Activated naive CD4-positive, alpha-beta T cell treated with anti-CD3 and anti-CD28 coated beads, Interleukin-2, amount 50 U/mL, for 72 hours (primary cell): Measurements from ENCODE around the gene CLCNKA. TPM values are rescaled to one million over a fixed set of nuclear protein-coding genes. Genes with fewer than 3 reads are reported as not detected.
"Not testable (repeated sequence)": the region's sequence is repeated elsewhere in the genome, so short reads cannot be mapped to it uniquely, and the experiment has no call there.

ENCODE experiments used
- ATAC-seq, 2 donors: fragments of 150-1000 bp; cut with Tn5 transposase; 2 replicates each; pipeline ENCODE4 v1.10.0; 2021; ENCODE audit warnings: mild to moderate bottlenecking in 2 of 2, moderate library complexity in 2 of 2
- DNase-seq, 2 donors: peaks; one replicate each; pipeline ENCODE4 v3.0.0; 2021 to 2022; ENCODE audit warnings: low spot score in 2 of 2
- H3K27ac Mint-ChIP-seq, 2 donors: one replicate each; pipeline ENCODE4 v1.8.0; 2022; ENCODE audit warnings: mild to moderate bottlenecking in 2 of 2, mixed read lengths in 2 of 2
- H3K36me3 Mint-ChIP-seq, 2 donors: one replicate each; pipeline ENCODE4 v1.8.0; 2022; ENCODE audit warnings: mixed read lengths in 2 of 2
- H3K9me3 Mint-ChIP-seq, 2 donors: one replicate each; pipeline ENCODE4 v1.8.0; 2022; ENCODE audit warnings: mixed read lengths in 2 of 2
- total RNA-seq, 2 donors: library from RNA; stranded (reverse); gene quantifications; one replicate each; pipeline ENCODE4 v1.2.3, GENCODE V29; 2022

CLCNKA gene
- total RNA-seq, 2 donors from 2014 or later: 0.37 TPM; not detected in 1

GRCh38 chr1:15992582-15993500, 29.0 kb upstream of the CLCNKA start:
- Mint-ChIP-seq H3K27ac (peak overlapping the region in 1 of 2 donors; percentile 79), H3K36me3 (no peaks in the 10 kb centered on the region), H3K9me3 (no peaks in the 10 kb centered on the region)
- ATAC-seq (no peak), DNase-seq (no peak)

DNA sequence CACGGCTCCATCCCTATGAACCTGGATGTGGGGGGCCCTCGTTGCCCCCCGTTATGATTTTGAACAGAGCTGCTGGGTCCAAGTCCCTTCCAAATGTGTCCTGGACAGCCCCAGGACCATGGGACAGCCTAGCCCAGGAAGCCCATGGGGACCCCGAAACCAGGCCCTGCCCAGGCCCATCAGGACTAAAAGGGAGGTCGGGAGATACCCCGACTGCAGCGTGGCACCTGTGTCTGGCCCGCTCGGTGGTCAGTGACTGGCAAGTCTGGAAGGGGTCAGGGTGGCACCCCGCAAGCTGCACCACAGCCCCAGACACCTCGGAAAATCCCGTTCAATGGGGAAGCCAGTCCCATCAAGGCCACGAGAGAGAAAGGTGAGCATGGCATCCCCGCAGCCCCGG, 28.2 kb upstream of the CLCNKA start:
- H3K36me3 Mint-ChIP-seq: no peaks in the 10 kb centered on the region
- no peak overlapping the region for H3K27ac Mint-ChIP-seq
- no peaks in the 10 kb centered on the region for H3K9me3 Mint-ChIP-seq
- DNase-seq: no peak
- ATAC-seq: no peak

- DNase-seq (no peak), ATAC-seq (no peak)
- Mint-ChIP-seq H3K36me3 (no peaks in the 10 kb centered on the region), H3K27ac (no peak overlapping the region), H3K9me3 (no peaks in the 10 kb centered on the region)
Observed at GRCh38 chr1:15994081-15994480, 27.8 kb upstream of the CLCNKA start.

GRCh38 chr1:15994590-15995351, 27.1 kb upstream of the CLCNKA start:
- ATAC-seq (peak; percentile 84 to 94), DNase-seq (peak in 1 of 2 donors; percentile 62)
- Mint-ChIP-seq H3K9me3 (no peaks in the 10 kb centered on the region), H3K27ac (no peak overlapping the region), H3K36me3 (no peaks in the 10 kb centered on the region)

DNA sequence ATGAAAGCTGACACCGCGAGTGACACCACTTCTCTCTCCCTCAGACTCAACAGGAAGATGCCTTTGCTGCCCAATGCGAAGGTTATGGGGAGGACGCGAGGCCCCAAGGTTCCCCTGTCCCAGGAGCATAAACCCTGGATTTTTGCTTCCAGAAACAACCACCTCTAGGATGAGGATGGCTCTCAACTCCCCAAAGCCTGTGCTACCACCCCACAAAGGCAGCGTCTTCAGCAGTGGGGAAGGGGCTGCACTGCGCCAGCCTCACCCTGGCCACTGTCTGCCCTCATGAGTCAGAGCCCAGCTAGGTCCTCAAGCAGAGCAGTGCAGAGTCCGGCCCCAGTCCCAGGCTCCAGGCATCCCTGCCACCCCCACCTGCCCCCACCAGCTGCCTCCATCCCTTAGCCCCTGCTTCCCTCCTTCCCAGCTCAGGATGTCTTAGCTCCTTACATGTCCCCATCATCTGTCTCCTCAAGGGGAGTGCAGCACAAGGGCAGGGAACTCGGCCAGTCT, 24.7 kb upstream of the CLCNKA start:
- no peaks in the 10 kb centered on the region for H3K36me3 Mint-ChIP-seq
- H3K9me3 Mint-ChIP-seq: no peaks in the 10 kb centered on the region
- ATAC-seq: no peak
- no peak overlapping the region for H3K27ac Mint-ChIP-seq
- no peak for DNase-seq

DNA sequence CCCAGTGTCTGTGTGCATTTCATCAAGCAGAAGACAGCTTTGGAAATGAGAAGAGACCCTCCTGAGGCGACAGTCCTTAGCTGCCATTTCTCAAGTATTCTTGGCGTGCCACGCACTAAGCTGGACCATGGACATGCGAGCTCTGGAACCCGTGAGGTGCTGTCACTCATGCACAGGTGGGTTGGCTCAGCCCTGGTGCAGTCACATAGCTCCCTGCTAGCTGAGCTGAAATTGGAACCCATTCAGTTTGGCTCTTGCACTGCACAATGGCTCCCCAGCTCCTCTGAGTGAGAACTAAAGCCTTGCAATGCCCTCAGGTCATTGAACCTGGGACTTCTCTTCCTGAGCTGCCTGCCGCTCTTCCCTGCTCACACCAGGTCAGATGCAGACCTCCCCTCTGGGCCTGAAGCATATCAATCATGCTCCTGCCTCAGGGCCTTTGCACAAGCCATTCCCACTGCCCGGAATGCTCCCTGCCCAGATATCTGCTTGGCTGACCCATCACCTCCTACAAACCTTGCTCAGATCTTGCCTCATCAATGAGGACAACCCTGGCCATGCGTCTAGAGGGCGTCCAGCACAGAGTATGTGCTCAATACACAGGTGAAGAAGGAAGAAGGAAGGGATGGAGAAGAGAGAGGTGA, 24.1 kb upstream of the CLCNKA start:
- Mint-ChIP-seq H3K36me3 (no peaks in the 10 kb centered on the region), H3K9me3 (no peaks in the 10 kb centered on the region), H3K27ac (no peak overlapping the region)
- no peak for ATAC-seq
- DNase-seq: no peak

DNA sequence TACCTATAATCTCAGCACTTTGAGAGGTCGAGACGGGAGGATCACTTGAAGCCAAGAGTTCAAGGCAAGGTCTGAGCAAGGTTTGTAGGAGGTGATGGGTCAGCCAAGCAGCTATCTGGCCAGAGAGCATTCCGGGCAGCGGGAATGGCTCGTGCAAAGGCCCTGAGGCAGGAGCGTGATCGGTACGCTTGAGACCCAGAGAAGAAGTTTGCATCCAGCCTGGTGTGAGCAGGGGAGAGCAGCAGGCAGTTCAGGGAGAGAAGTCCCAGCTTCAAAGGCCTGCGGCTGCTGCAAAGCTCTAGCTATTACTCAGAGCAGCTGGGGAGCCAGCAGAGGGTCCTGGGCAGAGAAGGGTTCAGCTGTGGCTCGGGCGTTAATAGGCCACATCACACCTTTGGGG, 22.9 kb upstream of the CLCNKA start:
- no peak for ATAC-seq
- no peak overlapping the region for H3K27ac Mint-ChIP-seq
- H3K36me3 Mint-ChIP-seq: no peaks in the 10 kb centered on the region

GRCh38 chr1:16001274-16001673, 20.6 kb upstream of the CLCNKA start:
- ATAC-seq, H3K9me3 Mint-ChIP-seq, DNase-seq, H3K27ac Mint-ChIP-seq, H3K36me3 Mint-ChIP-seq: not testable (repeated sequence)

More for the DNA sequence above, 22.9 kb upstream of the CLCNKA start:
- DNase-seq: no peak
- H3K9me3 Mint-ChIP-seq: no peaks in the 10 kb centered on the region

- no peak overlapping the region for H3K27ac Mint-ChIP-seq
- DNase-seq (no peak), ATAC-seq (no peak)
- no peaks in the 10 kb centered on the region for H3K36me3 Mint-ChIP-seq
- no peaks in the 10 kb centered on the region for H3K9me3 Mint-ChIP-seq
Observed at GRCh38 chr1:16005597-16005996, 16.2 kb upstream of the CLCNKA start.

DNA sequence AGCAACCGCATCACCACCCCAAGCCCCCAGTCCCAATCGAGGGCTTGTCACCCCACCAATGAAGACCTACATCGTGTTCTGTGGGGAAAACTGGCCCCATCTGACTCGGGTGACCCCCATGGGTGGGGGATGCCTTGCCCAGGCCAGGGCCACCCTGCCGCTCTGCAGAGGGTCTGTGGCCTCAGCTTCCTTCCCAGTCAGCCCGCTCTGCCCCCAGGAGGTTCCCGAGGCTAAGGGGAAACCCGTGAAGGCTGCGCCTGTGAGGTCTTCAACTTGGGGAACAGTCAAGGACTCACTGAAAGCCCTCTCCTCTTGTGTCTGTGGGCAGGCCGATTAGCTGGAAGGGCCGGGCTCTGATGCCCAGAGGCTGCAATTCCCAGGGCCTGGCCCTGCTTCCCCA, 15.8 kb upstream of the CLCNKA start:
- DNase-seq (no peak), ATAC-seq (no peak)
- H3K27ac Mint-ChIP-seq: no peak overlapping the region
- no peaks in the 10 kb centered on the region for H3K36me3 Mint-ChIP-seq
- no peaks in the 10 kb centered on the region for H3K9me3 Mint-ChIP-seq

DNA sequence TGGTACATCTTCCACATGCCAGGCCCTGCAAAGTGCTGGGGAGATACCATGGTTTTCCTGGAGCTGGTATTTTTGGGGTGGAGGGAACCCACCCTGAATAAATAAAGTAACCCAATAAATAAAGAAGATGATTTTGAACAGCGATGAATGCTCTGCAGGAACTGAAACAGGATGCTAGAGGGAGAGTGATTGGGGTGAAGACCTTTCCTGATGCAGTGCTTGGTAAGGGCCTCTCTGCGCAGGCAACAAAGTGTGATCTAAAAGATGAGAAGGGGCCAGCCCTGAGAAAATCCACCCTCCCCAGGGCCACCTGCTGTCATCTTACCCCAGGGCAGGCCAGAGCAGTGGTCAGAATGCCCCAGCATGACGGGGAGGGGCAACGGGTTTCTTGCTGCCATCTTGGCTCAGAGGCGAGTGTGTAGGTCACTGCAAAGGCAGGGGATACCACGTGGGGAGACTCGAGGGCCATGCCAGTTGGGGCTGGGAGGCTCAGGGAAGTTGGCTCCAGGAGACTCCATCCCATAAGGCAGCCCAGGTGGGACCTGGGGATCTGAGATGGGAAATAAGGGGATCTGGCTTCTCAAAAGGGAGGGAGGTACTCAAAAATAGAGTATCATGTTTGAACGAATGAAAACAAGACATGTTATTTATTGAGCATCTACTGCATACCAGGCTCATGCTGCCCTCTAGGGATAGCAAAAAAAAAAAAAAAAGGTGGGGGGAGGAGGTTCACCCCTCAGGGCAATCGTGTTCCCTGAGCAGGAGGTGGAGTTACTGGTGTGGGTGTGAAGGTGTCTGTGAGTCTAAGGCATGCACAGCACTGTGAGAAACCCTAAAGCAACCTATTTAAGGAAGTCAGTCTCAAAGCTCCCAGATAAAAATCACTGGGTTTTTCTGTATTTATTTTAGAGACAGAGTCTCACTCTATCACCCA, 15.0 kb upstream of the CLCNKA start:
- ATAC-seq (peak; percentile 67 to 84), DNase-seq (no peak)
- Mint-ChIP-seq H3K27ac (no peak overlapping the region), H3K9me3 (no peaks in the 10 kb centered on the region), H3K36me3 (no peaks in the 10 kb centered on the region)

GRCh38 chr1:16007671-16008341, 14.0 kb upstream of the CLCNKA start:
- DNase-seq: no peak
- H3K27ac Mint-ChIP-seq: no peak overlapping the region
- H3K36me3 Mint-ChIP-seq: no peaks in the 10 kb centered on the region
- no peak for ATAC-seq
- H3K9me3 Mint-ChIP-seq: no peaks in the 10 kb centered on the region

- Mint-ChIP-seq H3K27ac (no peak overlapping the region), H3K36me3 (no peaks in the 10 kb centered on the region), H3K9me3 (no peaks in the 10 kb centered on the region)
- DNase-seq (peak; percentile 71 to 82), ATAC-seq (peak; percentile 53 to 67)
Observed at GRCh38 chr1:16009030-16009460, 12.8 kb upstream of the CLCNKA start.

DNA sequence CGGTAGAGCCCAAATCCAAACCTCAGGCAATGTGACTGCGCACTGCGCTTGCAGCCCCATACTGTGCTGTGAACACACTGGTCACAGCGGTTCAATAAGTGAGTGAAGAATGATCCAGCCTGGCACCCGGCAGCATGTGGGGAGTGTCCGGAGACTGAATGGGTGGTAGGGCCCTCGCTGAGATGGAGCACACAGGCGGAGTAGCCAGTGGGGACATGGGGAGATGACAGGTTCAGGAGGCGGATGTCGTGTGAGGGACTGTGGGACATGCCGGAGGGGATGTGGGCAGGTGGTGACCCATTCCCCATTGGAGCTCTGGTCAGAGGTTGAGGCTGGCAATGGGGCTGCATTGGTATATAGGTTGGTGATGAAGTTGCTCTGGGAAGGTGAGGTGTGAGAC, 12.2 kb upstream of the CLCNKA start:
- H3K9me3 Mint-ChIP-seq: no peaks in the 10 kb centered on the region
- H3K27ac Mint-ChIP-seq: no peak overlapping the region
- H3K36me3 Mint-ChIP-seq: no peaks in the 10 kb centered on the region
- no peak for ATAC-seq
- no peak for DNase-seq

GRCh38 chr1:16010837-16011236, 11.0 kb upstream of the CLCNKA start:
- no peak for DNase-seq
- no peak for ATAC-seq
- Mint-ChIP-seq H3K36me3 (no peaks in the 10 kb centered on the region), H3K27ac (no peak overlapping the region), H3K9me3 (no peaks in the 10 kb centered on the region)
